ENCODE results near the gene ARHGEF19.

Gene ARHGEF19

GRCh38 chr1:16256478-16256877, 44.0 kb upstream of the ARHGEF19 start:
- Mint-ChIP-seq H3K36me3 (ENCODE audit: low read depth) (peaks cover 34% of the 10 kb centered on the region), H3K27ac (no peak overlapping the region), H3K9me3 (no peaks in the 10 kb centered on the region), H3K4me1 (peaks cover 4% of the 10 kb centered on the region), H3K4me3 (no peak overlapping the region), H3K27me3 (ENCODE audit: low read depth) (no peaks in the 10 kb centered on the region)
- no peak for TF ChIP-seq CTCF (IDR thresholded peaks at IDR 0.05; ENCODE audit: unreplicated experiment in 3 of 3)

DNA sequence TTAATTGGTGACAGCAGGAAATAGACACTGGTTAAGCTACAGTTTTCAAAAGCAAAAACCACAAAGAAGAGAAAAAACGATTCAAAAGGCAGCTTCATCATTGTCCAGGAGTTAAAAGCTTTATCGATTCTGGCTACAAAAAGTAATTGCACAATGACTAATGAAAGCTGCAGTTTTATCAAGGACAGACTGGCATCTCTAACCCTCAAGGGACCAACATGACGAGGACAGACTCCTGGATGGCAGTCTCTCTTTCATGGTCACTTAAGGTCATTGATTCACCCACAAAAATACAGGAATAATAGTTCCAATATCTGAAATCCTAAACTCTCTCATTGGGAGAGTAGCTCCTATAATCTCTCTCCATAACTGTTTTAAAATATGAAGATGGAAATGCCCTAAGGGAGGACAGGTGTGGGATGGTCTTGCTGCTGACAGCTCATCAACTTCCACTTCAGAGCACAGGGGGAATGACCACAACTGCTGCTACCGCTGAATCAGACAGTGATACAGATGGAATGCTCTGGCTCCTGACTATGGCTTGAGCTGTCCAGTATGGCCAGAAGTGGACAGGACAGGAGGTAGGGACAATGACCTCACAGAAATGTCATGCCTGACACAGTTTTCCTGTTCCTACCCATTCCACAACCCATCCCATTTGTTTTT, 41.9 kb upstream of the ARHGEF19 start:
- Mint-ChIP-seq H3K36me3 (ENCODE audit: low read depth) (peaks cover 37% of the 10 kb centered on the region), H3K4me1 (peaks cover 7% of the 10 kb centered on the region), H3K27me3 (ENCODE audit: low read depth) (no peaks in the 10 kb centered on the region), H3K4me3 (no peak overlapping the region), H3K27ac (no peak overlapping the region), H3K9me3 (no peaks in the 10 kb centered on the region)
- TF ChIP-seq CTCF (IDR thresholded peaks at IDR 0.05; ENCODE audit: unreplicated experiment in 3 of 3) = no peak

DNA sequence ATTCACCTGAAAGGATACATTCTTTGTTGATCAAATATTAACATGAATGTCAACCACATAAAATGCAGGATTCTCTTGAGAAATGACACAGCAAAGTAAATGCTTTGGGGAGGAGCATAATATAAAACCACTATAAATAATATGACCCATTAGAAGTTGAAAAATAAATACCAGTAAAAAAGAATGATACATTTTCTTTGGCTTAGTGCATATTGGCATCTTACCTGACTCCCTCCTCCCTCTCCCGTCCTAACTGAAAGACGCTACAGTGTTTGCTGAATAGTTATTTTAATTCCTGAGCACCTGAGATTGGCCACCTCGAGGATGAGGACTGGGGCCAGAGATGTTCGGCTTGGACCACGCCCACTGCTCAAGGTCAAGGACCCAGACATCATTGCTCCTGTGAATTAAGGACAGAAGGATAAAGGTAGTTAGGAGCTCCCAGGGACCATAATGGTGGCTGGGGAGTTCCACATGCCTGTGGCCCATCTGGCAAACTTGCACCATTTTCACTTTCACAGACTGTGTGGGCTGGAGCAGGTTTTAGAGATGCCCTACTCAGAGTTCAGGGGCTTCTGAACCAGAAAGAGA, 41.0 kb upstream of the ARHGEF19 start:
- Mint-ChIP-seq H3K36me3 (ENCODE audit: low read depth) (peaks cover 45% of the 10 kb centered on the region), H3K27me3 (ENCODE audit: low read depth) (no peaks in the 10 kb centered on the region), H3K4me3 (no peak overlapping the region), H3K27ac (no peak overlapping the region), H3K9me3 (no peaks in the 10 kb centered on the region), H3K4me1 (peaks cover 17% of the 10 kb centered on the region)
- no peak for TF ChIP-seq CTCF (IDR thresholded peaks at IDR 0.05; ENCODE audit: unreplicated experiment in 3 of 3)

DNA sequence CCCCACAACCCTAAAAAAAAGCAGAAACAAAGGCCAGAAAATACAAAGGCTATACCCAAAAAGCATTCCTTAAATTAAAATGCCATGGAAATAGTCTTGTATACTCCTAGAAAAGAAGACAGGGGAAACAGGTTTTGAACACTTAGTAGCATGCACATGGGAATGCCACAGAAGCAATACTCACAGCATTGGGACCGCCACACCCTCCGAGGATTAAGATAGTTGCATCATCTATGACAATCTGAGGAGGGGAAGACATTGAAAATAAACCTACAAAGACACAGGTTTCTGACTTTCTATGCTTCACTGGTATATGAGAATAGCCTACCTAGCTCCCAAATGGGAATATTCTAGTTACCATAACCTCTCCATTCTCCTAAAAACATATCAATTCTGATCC, 40.5 kb upstream of the ARHGEF19 start:
- Mint-ChIP-seq H3K9me3 (no peaks in the 10 kb centered on the region), H3K27me3 (ENCODE audit: low read depth) (no peaks in the 10 kb centered on the region), H3K27ac (no peak overlapping the region), H3K4me3 (no peak overlapping the region), H3K4me1 (peaks cover 22% of the 10 kb centered on the region), H3K36me3 (ENCODE audit: low read depth) (peaks cover 45% of the 10 kb centered on the region)
- TF ChIP-seq CTCF (IDR thresholded peaks at IDR 0.05; ENCODE audit: unreplicated experiment in 3 of 3) = no peak

- H3K27ac Mint-ChIP-seq = no peak overlapping the region
- H3K36me3 Mint-ChIP-seq (ENCODE audit: low read depth) = peaks cover 51% of the 10 kb centered on the region
- H3K9me3 Mint-ChIP-seq = no peaks in the 10 kb centered on the region
- H3K27me3 Mint-ChIP-seq (ENCODE audit: low read depth) = no peaks in the 10 kb centered on the region
- peaks cover 35% of the 10 kb centered on the region for H3K4me1 Mint-ChIP-seq
- no peak overlapping the region for H3K4me3 Mint-ChIP-seq
- TF ChIP-seq CTCF (IDR thresholded peaks at IDR 0.05; ENCODE audit: unreplicated experiment in 3 of 3) = no peak
Observed at GRCh38 chr1:16251381-16251780, 38.9 kb upstream of the ARHGEF19 start.
